Mesenchymal stem cell (in vitro differentiated cells and primary cell): ENCODE measurements around the gene RNFT2.

Source experiments
- DNase-seq: peaks from one replicate; pipeline ENCODE4 v3.0.0-alpha.2; 2013
- H2AFZ ChIP-seq: one replicate; pipeline ENCODE4 v1.6.1; 2013; ENCODE audit warnings: low read depth, mild to moderate bottlenecking, control low read depth, inconsistent platforms, low read length, moderate library complexity
- H2AK5ac ChIP-seq: 2 replicates; pipeline ENCODE4 v1.6.1; 2013; ENCODE audit warnings: low read length, moderate library complexity, mild to moderate bottlenecking, inconsistent platforms; ENCODE audit not compliant: severe bottlenecking
- H2BK120ac ChIP-seq: one replicate; pipeline ENCODE4 v1.6.1; 2013; ENCODE audit warnings: low read depth, mild to moderate bottlenecking, inconsistent platforms, low read length, moderate library complexity
- H2BK12ac ChIP-seq, 2 experiments: one replicate each; pipeline ENCODE4 v1.6.1; 2013; ENCODE audit warnings: inconsistent platforms in 2 of 2, low read length in 2 of 2, mild to moderate bottlenecking in 2 of 2, moderate library complexity in 2 of 2, control low read depth in 1 of 2
- H2BK15ac ChIP-seq: one replicate; pipeline ENCODE4 v1.6.1; 2013; ENCODE audit warnings: mild to moderate bottlenecking, low read depth, inconsistent platforms; ENCODE audit not compliant: poor library complexity, severe bottlenecking
- H2BK5ac ChIP-seq: 2 replicates; pipeline ENCODE4 v1.6.1; 2013; ENCODE audit warnings: low read depth, mild to moderate bottlenecking, low read length, control low read depth, inconsistent platforms; ENCODE audit not compliant: poor library complexity, severe bottlenecking
- H3K14ac ChIP-seq, 2 experiments: one replicate each; pipeline ENCODE4 v1.6.1; 2013; ENCODE audit warnings: inconsistent platforms in 2 of 2, low read length in 2 of 2, control low read depth in 1 of 2, mild to moderate bottlenecking in 1 of 2, moderate library complexity in 1 of 2
- H3K18ac ChIP-seq, 2 experiments: one replicate each; pipeline ENCODE4 v1.6.1; 2013; ENCODE audit warnings: inconsistent platforms in 2 of 2, low read length in 2 of 2, control low read depth in 1 of 2, low read depth in 1 of 2, mild to moderate bottlenecking in 1 of 2
- H3K23ac ChIP-seq, 2 experiments: one replicate each; pipeline ENCODE4 v1.6.1; 2013; ENCODE audit warnings: inconsistent platforms in 2 of 2, low read length in 2 of 2, mild to moderate bottlenecking in 2 of 2, moderate library complexity in 2 of 2, control low read depth in 1 of 2
- H3K27ac ChIP-seq: 2 replicates; pipeline ENCODE4 v1.5.1; 2013; ENCODE audit warnings: mild to moderate bottlenecking, moderate library complexity, low read length, control low read depth, inconsistent platforms; ENCODE audit not compliant: poor library complexity, severe bottlenecking
- H3K27me3 ChIP-seq, 2 experiments: 2 replicates each; pipeline versions ENCODE4 v1.6.1 to v1.7.0; 2013; ENCODE audit warnings: low read length in 2 of 2, mild to moderate bottlenecking in 2 of 2, moderate library complexity in 2 of 2, control low read depth in 1 of 2, inconsistent platforms in 1 of 2; ENCODE audit not compliant: control insufficient read depth in 1 of 2, insufficient read depth in 1 of 2
- H3K36me3 ChIP-seq, 2 experiments: 2 replicates each; pipeline versions ENCODE4 v1.6.1 to v1.7.0; 2013; ENCODE audit warnings: low read length in 2 of 2, control low read depth in 1 of 2, inconsistent platforms in 1 of 2, low read depth in 1 of 2, mild to moderate bottlenecking in 1 of 2; ENCODE audit not compliant: insufficient read depth in 2 of 2, control insufficient read depth in 1 of 2
- H3K4ac ChIP-seq, 2 experiments: one replicate each; pipeline ENCODE4 v1.6.1; 2013; ENCODE audit warnings: inconsistent platforms in 2 of 2, low read length in 2 of 2, mild to moderate bottlenecking in 2 of 2, moderate library complexity in 2 of 2, control low read depth in 1 of 2, low read depth in 1 of 2
- H3K4me1 ChIP-seq: 2 replicates; pipeline ENCODE4 v1.6.1; 2013; ENCODE audit warnings: low read depth, low read length, control low read depth; ENCODE audit not compliant: control insufficient read depth, insufficient read depth
- H3K4me2 ChIP-seq: 2 replicates; pipeline ENCODE4 v1.6.1; 2013; ENCODE audit warnings: low read length, mild to moderate bottlenecking, inconsistent platforms; ENCODE audit not compliant: poor library complexity, severe bottlenecking
- H3K4me3 ChIP-seq, 2 experiments: 2 replicates each; pipeline versions ENCODE4 v1.5.1 to v1.7.0; 2013; ENCODE audit warnings: low read length in 2 of 2, mild to moderate bottlenecking in 2 of 2, control low read depth in 1 of 2, low read depth in 1 of 2; ENCODE audit not compliant: insufficient read depth in 1 of 2
- H3K79me1 ChIP-seq: replicated peaks from 2 replicates; pipeline ENCODE4 v1.6.1; 2013; ENCODE audit warnings: mild to moderate bottlenecking, control low read depth, low read length, inconsistent platforms; ENCODE audit not compliant: poor library complexity, severe bottlenecking
- H3K9ac ChIP-seq: 2 replicates; pipeline ENCODE4 v1.7.0; 2013; ENCODE audit warnings: mild to moderate bottlenecking, low read length, moderate library complexity
- H3K9me3 ChIP-seq: 2 replicates; pipeline ENCODE4 v1.7.0; 2013; ENCODE audit warnings: mild to moderate bottlenecking, low read length; ENCODE audit not compliant: control insufficient read depth
- H4K8ac ChIP-seq: one replicate; pipeline ENCODE4 v1.6.1; 2013; ENCODE audit warnings: inconsistent platforms, mild to moderate bottlenecking, low read length, moderate library complexity
- H4K91ac ChIP-seq: one replicate; pipeline ENCODE4 v1.6.1; 2013; ENCODE audit warnings: mild to moderate bottlenecking, low read length, inconsistent platforms
- WGBS: methylation state at CpG from one replicate; pipeline ENCODE4 v1.1.7; 2013; ENCODE audit warnings: mixed read lengths; 5-methylcytosine and 5-hydroxymethylcytosine counted together

The RNFT2 gene

DNA sequence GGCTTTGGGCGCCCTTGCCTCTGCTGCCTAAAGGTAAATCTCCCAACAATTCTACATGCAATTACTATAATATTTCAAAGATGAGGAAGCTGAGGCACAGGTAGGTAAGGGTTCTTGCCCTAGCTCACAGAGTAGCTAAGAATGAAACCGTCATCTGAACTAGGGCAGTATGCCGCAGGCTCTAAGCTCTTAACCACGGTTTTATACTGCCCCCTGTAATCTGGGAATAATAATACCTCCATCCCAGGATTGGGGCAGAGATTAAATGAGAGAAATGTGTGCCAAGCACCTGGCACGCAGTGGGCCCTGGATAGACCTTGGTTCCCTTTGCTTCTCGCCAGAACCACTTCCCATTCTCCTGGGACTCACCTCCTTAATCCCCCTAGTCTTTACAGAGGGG is 144.6 kb downstream of the RNFT2 start:
- H3K36me3 ChIP-seq = no peaks in the 10 kb centered on the region
- 22% methylated on average over 6 of the region's 6 CpGs for WGBS
- H2BK15ac ChIP-seq = no peak overlapping the region

DNA sequence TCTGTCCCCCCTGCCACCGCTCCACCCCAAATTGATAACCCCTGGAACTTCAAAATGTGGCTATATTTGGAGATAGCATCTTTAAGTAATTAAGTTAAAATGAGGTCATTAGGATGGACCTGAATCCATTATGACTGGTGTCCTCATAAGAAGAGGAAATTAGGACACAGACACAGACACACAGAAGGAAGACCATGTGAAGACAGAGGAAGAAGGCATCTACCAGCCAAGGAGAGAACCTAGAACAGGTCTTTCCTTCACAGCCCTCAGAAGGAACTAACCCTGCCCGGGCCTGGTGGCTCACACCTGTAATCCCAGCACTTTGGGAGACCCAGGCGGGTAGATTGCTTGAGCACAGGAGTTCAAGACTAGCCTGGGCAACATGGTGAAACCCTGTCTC is 146.8 kb downstream of the RNFT2 start:
- H2AFZ ChIP-seq = no peak overlapping the region
- no peak overlapping the region for H2AK5ac ChIP-seq
- H3K9me3 ChIP-seq = no peaks in the 10 kb centered on the region
- no peak overlapping the region for H4K91ac ChIP-seq
- no peak overlapping the region for H3K4ac ChIP-seq
- H2BK5ac ChIP-seq = no peak overlapping the region
- H3K36me3 ChIP-seq = no peaks in the 10 kb centered on the region
- no peak overlapping the region for H3K4me2 ChIP-seq
- no peak overlapping the region for H2BK15ac ChIP-seq
- peaks cover 46 to 69% of the 10 kb centered on the region in 2 experiments for H3K27me3 ChIP-seq
- no peak overlapping the region for H3K27ac ChIP-seq
- no peak overlapping the region for H2BK120ac ChIP-seq
- 64% methylated on average over 2 of the region's 3 CpGs for WGBS
- DNase-seq = no peak
- no peak overlapping the region for H3K14ac ChIP-seq
- no peak overlapping the region for H2BK12ac ChIP-seq
- no peak overlapping the region for H4K8ac ChIP-seq
- no peak overlapping the region for H3K23ac ChIP-seq
- H3K18ac ChIP-seq = no peak overlapping the region
- no peaks in the 10 kb centered on the region for H3K79me1 ChIP-seq
- H3K4me3 ChIP-seq = no peak overlapping the region
- H3K9ac ChIP-seq = no peak overlapping the region
- peaks cover 15% of the 10 kb centered on the region for H3K4me1 ChIP-seq

More for the DNA sequence above, 144.6 kb downstream of the RNFT2 start:
- Histone ChIP-seq H2BK5ac (no peak overlapping the region), H3K23ac (no peak overlapping the region), H2BK120ac (no peak overlapping the region), H3K4me1 (peaks cover 29% of the 10 kb centered on the region), H3K9ac (no peak overlapping the region), H2BK12ac (no peak overlapping the region), H3K9me3 (no peaks in the 10 kb centered on the region), H2AFZ (no peak overlapping the region), H4K8ac (no peak overlapping the region), H3K27me3 (peaks cover 57 to 78% of the 10 kb centered on the region in 2 experiments), H3K27ac (no peak overlapping the region), H3K18ac (no peak overlapping the region), H3K4ac (no peak overlapping the region), H3K4me2 (no peak overlapping the region), H3K14ac (no peak overlapping the region), H3K4me3 (no peak overlapping the region), H3K79me1 (no peaks in the 10 kb centered on the region), H4K91ac (no peak overlapping the region), H2AK5ac (no peak overlapping the region)
- no peak for DNase-seq

DNA sequence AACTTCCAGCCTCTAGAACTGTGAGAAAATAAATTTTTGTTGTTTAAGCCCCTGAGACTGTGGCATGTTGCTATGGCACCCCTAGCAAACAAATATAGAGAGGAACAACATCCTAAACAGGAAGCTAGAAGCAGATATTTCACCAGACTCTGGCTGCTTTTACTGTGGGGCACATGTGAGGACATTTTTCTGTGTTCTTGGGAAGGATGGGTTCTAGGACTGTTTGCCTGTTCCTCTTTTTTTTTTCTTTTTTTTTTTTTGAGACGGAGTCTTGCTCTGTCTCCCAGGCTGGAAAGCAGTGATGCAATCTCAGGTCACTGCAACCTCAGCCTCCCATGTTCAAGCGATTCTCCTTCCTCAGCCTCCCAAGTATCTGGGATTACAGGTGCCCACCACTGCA is 147.4 kb downstream of the RNFT2 start:
- Histone ChIP-seq H3K9me3 (peaks cover 4% of the 10 kb centered on the region), H3K4me3 (no peak overlapping the region), H3K27ac (no peak overlapping the region), H3K4me1 (peaks cover 12% of the 10 kb centered on the region), H3K4me2 (no peak overlapping the region), H3K36me3 (no peaks in the 10 kb centered on the region), H3K79me1 (no peaks in the 10 kb centered on the region), H2BK120ac (no peak overlapping the region), H3K23ac (no peak overlapping the region), H2AFZ (no peak overlapping the region), H3K14ac (no peak overlapping the region), H2AK5ac (no peak overlapping the region), H2BK15ac (no peak overlapping the region), H4K8ac (no peak overlapping the region), H3K18ac (no peak overlapping the region), H2BK5ac (no peak overlapping the region), H2BK12ac (no peak overlapping the region), H3K27me3 (peaks cover 40 to 63% of the 10 kb centered on the region in 2 experiments), H3K9ac (no peak overlapping the region), H4K91ac (no peak overlapping the region), H3K4ac (no peak overlapping the region)
- 95% methylated on average over 2 of the region's 2 CpGs for WGBS
- peak; percentile 52 for DNase-seq

DNA sequence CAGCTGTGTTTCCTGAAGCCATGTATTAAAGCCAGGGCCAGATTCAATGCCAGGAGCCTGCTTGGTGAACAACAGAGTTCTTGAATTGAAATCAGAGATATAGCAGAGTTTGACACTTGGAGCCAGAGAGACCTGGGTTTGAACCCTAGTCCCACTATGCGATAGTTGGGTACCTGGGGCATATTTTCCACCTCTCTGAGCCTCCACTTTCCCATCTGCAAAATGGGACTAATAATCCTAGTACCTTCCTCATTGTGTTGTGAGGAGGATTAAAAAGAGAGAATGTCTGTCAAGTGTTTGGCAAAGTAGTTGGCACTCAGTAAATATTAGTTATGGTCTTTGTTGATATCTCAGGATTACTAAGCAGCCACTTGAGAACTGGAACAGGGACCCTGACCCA is 149.1 kb downstream of the RNFT2 start:
- Histone ChIP-seq H3K79me1 (no peaks in the 10 kb centered on the region), H3K9ac (no peak overlapping the region), H4K91ac (no peak overlapping the region), H2AK5ac (no peak overlapping the region), H3K14ac (no peak overlapping the region), H3K4ac (no peak overlapping the region), H3K4me1 (no peaks in the 10 kb centered on the region), H3K36me3 (no peaks in the 10 kb centered on the region), H3K4me2 (no peak overlapping the region), H3K18ac (no peak overlapping the region), H2BK12ac (no peak overlapping the region), H3K27ac (no peak overlapping the region), H3K23ac (no peak overlapping the region), H2BK15ac (no peak overlapping the region), H3K9me3 (peaks cover 6% of the 10 kb centered on the region), H3K27me3 (peaks cover 28 to 52% of the 10 kb centered on the region in 2 experiments), H2AFZ (no peak overlapping the region), H2BK120ac (no peak overlapping the region), H4K8ac (no peak overlapping the region), H3K4me3 (no peak overlapping the region), H2BK5ac (no peak overlapping the region)
- DNase-seq = no peak
- WGBS = 60% methylated on average over 1 of the region's 1 CpG
